HG02852 (cell line): Measurements from ENCODE around the gene COBL.

Experiments
- ATAC-seq: cut with Tn5 transposase; IDR thresholded peaks from one replicate; pipeline ENCODE4 v1.9.1; 2021; ENCODE audit warnings: mild to moderate bottlenecking, moderate library complexity; ENCODE audit not compliant: unreplicated experiment

COBL gene

GRCh38 chr7:51029701-51030191 lies 286.9 kb downstream of the COBL start:
- ATAC-seq = no peak

GRCh38 chr7:51029131-51029530 lies 287.5 kb downstream of the COBL start:
- ATAC-seq = no peak

GRCh38 chr7:51027935-51028830 lies 288.4 kb downstream of the COBL start:
- no peak for ATAC-seq

GRCh38 chr7:51027106-51027934 lies 289.3 kb downstream of the COBL start:
- ATAC-seq = no peak

GRCh38 chr7:51026341-51026740 lies 290.3 kb downstream of the COBL start:
- ATAC-seq = no peak

GRCh38 chr7:51025668-51026067 lies 290.9 kb downstream of the COBL start:
- ATAC-seq = no peak

GRCh38 chr7:51024867-51025266 lies 291.7 kb downstream of the COBL start:
- ATAC-seq = no peak

GRCh38 chr7:51023547-51023946 lies 293.1 kb downstream of the COBL start:
- ATAC-seq = no peak

GRCh38 chr7:51022821-51023220 lies 293.8 kb downstream of the COBL start:
- ATAC-seq = no peak

GRCh38 chr7:51021906-51022570 lies 294.6 kb downstream of the COBL start:
- no peak for ATAC-seq

GRCh38 chr7:51020944-51021343 lies 295.7 kb downstream of the COBL start:
- no peak for ATAC-seq

- no peak for ATAC-seq
Observed at GRCh38 chr7:51019891-51020870, 296.4 kb downstream of the COBL start.

GRCh38 chr7:51019191-51019844 lies 297.3 kb downstream of the COBL start:
- ATAC-seq = no peak

GRCh38 chr7:51017576-51018535 lies 298.8 kb downstream of the COBL start:
- no peak for ATAC-seq

- no peak for ATAC-seq
Observed at GRCh38 chr7:51016546-51016945, 300.1 kb downstream of the COBL start.

- no peak for ATAC-seq
Observed at GRCh38 chr7:51015581-51015980, 301.0 kb downstream of the COBL start.

- no peak for ATAC-seq
Observed at GRCh38 chr7:51014811-51015210, 301.8 kb downstream of the COBL start.

GRCh38 chr7:51013861-51014511 lies 302.6 kb downstream of the COBL start:
- no peak for ATAC-seq
